Activated CD4-positive, alpha-beta T cell treated with anti-CD3 and anti-CD28 coated beads, Interleukin-2, amount 10 ng/mL, durations not matched to agents 7 days and 5 days (primary cell): ENCODE data around the gene TACO1. TPM values are rescaled to one million over a fixed set of nuclear protein-coding genes. Genes with fewer than 3 reads are reported as not detected.
A peak's percentile ranks its signal among the peaks of the same experiment; 100 is the strongest.

Experiments
- CTCF ChIA-PET: fragments of 350-600 bp; sonication (Branson Sonifier 250); formaldehyde crosslinking; loops from one replicate; lab custom pipeline; 2021; ENCODE audit warnings: antibody characterized with exemption; lab: Charles Lee
- POLR2A ChIA-PET: fragments of 350-600 bp; sonication (Branson Sonifier 250); formaldehyde crosslinking; loops from one replicate; lab custom pipeline; 2021; ENCODE audit warnings: antibody characterized with exemption; lab: Charles Lee
- DNase-seq: peaks from one replicate; pipeline ENCODE4 v3.0.0-alpha.2; 2020
- H3K27ac Mint-ChIP-seq: one replicate; pipeline ENCODE4 v1.8.0; 2021; ENCODE audit warnings: mild to moderate bottlenecking, moderate library complexity, mixed read lengths
- H3K27me3 Mint-ChIP-seq: one replicate; pipeline ENCODE4 v1.8.0; 2021; ENCODE audit warnings: mixed read lengths
- H3K36me3 Mint-ChIP-seq: one replicate; pipeline ENCODE4 v1.8.0; 2021; ENCODE audit warnings: low read depth, mixed read lengths
- H3K4me1 Mint-ChIP-seq: one replicate; pipeline ENCODE4 v1.8.0; 2021; ENCODE audit warnings: mixed read lengths
- H3K4me3 Mint-ChIP-seq: one replicate; pipeline ENCODE4 v1.8.0; 2021; ENCODE audit warnings: mild to moderate bottlenecking, moderate library complexity, mixed read lengths
- H3K9me3 Mint-ChIP-seq: one replicate; pipeline ENCODE4 v1.8.0; 2021; ENCODE audit warnings: mixed read lengths
- total RNA-seq, 2 experiments: library from RNA; stranded (reverse); gene quantifications; one replicate each; pipeline ENCODE4 v1.2.3, GENCODE V29; 2021

TACO1 gene
- total RNA-seq, 2 experiments from 2014 or later = 22.3 to 23.8 TPM

DNA sequence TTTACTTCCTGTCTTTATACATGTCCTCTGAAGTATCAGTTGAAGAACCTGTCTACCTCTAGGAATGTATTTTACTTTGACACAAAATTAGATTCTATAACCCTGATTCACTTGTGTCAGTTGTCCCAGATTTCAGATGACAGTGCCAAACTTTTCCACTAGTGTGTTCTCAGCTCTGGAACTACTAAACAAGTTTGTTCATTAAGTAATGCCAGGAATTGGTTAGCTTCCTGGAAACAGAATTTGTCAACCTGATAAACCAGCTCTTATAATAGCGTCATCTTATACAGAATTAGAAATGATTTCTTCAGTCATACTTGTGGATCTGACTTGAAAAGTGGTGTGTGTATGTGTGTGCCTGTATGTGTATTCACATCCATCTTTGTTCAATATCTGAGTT lies 28.9 kb downstream of the TACO1 start:
- CTCF ChIA-PET = interaction anchor here (0.6 to 1.8 kb wide), 4 partner anchors 10 to 91 kb away, joined by 3 to 8 read pairs (median 3); no protein-coding TSS in a partner anchor
- POLR2A ChIA-PET = no interaction called here
- Mint-ChIP-seq H3K27ac (no peak overlapping the region), H3K9me3 (no peaks in the 10 kb centered on the region), H3K27me3 (no peaks in the 10 kb centered on the region), H3K36me3 (peaks cover 18% of the 10 kb centered on the region), H3K4me1 (peaks cover 28% of the 10 kb centered on the region), H3K4me3 (no peak overlapping the region)
- DNase-seq = no peak

DNA sequence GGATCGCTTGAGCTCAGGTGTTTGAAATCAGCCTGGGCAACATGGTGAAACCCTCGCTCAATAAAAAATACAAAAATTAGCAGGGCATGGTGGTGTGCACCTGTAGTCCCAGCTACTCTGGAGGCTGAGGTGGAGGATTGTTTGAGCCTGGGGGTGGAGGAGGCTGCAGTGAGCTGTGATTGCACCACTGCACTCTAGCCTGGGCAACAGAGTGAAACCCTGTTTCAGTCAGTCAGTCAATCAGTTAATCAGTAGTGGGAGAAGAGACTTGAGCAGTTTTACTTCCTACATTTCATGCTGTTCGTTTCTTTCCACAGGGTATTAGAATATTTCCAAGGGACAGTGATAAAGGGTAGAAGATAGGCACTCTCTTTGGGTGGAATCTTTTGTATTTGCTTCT lies 30.4 kb downstream of the TACO1 start:
- no peaks in the 10 kb centered on the region for H3K9me3 Mint-ChIP-seq
- H3K27ac Mint-ChIP-seq = no peak overlapping the region
- H3K4me1 Mint-ChIP-seq = peaks cover 22% of the 10 kb centered on the region
- no peak for DNase-seq
- ChIA-PET CTCF (interaction anchor here (0.8 to 1.8 kb wide), 3 partner anchors 8 to 132 kb away, joined by 3 to 8 read pairs (median 3); no protein-coding TSS in a partner anchor), POLR2A (no interaction called here)
- H3K27me3 Mint-ChIP-seq = no peaks in the 10 kb centered on the region
- peaks cover 18% of the 10 kb centered on the region for H3K36me3 Mint-ChIP-seq
- no peak overlapping the region for H3K4me3 Mint-ChIP-seq

DNA sequence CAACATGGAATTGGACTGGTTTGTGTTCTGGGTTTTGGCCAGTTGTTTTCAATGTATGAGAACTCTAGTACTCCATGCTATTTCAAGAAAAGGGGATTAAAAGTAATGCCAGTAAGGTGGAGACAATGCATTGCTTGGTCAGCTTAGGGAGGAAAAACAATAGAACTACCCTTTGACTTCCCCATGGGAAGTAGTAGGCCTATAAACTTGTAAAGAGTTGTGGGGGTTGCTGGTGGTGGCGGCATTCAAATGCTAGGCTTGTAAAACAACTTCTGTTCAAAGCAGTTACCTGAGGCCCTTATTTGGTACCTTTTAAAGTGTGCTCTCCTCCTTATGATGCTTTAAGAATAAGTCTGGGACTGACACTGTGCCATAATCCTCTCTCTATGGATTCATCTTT lies 30.9 kb downstream of the TACO1 start:
- ChIA-PET CTCF (no interaction called here), POLR2A (no interaction called here)
- no peak for DNase-seq

DNA sequence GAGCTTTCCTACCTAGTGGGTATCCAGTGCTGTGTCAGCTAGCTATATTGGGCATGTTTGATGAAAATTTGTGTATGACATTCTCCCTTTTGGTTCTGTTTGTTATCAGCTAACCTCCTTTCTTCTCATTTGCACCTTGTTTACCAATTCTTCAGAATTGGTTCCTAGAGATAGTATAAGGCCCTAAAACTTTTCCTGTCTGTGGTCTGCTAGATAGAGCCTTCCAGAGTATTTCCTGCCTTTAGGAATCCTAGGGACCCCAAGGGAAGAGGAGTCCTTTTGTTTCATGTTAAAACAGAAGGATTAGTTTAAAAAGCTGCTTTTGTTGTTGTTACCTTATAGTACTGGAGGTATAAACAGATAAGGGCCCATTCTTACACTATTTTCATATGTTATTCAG lies 33.0 kb downstream of the TACO1 start:
- ChIA-PET CTCF (interaction anchor here (0.7 to 1.0 kb wide), 3 partner anchors 12 to 198 kb away, joined by 4 to 5 read pairs (median 4); partner anchors contain the start of gene MAP3K3), POLR2A (interaction anchor here (0.7 kb wide), 1 partner anchor 28 kb away, joined by 3 read pairs; no protein-coding TSS in a partner anchor)
- Mint-ChIP-seq H3K36me3 (peaks cover 26% of the 10 kb centered on the region), H3K27me3 (no peaks in the 10 kb centered on the region), H3K9me3 (no peaks in the 10 kb centered on the region), H3K4me3 (no peak overlapping the region), H3K27ac (no peak overlapping the region), H3K4me1 (peaks cover 14% of the 10 kb centered on the region)
- DNase-seq = no peak

More for the DNA sequence above, 30.9 kb downstream of the TACO1 start:
- Mint-ChIP-seq H3K4me1 (peaks cover 17% of the 10 kb centered on the region), H3K27me3 (no peaks in the 10 kb centered on the region), H3K36me3 (peaks cover 23% of the 10 kb centered on the region), H3K9me3 (no peaks in the 10 kb centered on the region), H3K4me3 (no peak overlapping the region), H3K27ac (no peak overlapping the region)

DNA sequence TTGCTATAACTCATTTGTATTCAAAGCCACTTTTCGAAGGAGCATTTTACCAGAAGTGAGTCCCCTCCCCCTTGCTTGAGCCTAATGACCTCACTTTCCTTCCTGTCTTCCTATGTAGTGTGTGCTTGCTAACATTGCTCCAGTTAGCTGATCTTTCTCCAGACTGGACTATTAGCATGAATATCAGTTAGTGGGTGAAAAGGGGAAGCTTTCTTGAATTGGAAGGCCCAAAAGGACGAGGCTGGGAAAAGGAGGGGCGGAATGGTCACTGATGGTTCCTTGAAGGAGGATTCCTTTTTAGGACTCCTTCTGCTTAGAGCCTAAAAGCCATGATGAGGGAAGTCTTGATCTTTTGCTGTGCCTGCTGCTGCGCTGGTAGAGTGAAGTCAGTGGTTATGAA lies 33.5 kb downstream of the TACO1 start:
- Mint-ChIP-seq H3K9me3 (no peaks in the 10 kb centered on the region), H3K4me1 (peaks cover 18% of the 10 kb centered on the region), H3K27me3 (no peaks in the 10 kb centered on the region), H3K27ac (no peak overlapping the region), H3K4me3 (no peak overlapping the region), H3K36me3 (peaks cover 28% of the 10 kb centered on the region)
- DNase-seq = no peak
- POLR2A ChIA-PET = interaction anchor here (0.7 kb wide), 1 partner anchor 28 kb away, joined by 3 read pairs; no protein-coding TSS in a partner anchor
- CTCF ChIA-PET = interaction anchor here (0.7 kb wide), 1 partner anchor 11 kb away, joined by 3 read pairs; no protein-coding TSS in a partner anchor

- ChIA-PET POLR2A (no interaction called here), CTCF (interaction anchor here (0.7 to 2.2 kb wide), 4 partner anchors 8 to 19 kb away, joined by 3 to 7 read pairs (median 4); no protein-coding TSS in a partner anchor)
- H3K27me3 Mint-ChIP-seq = no peaks in the 10 kb centered on the region
- peaks cover 21% of the 10 kb centered on the region for H3K4me1 Mint-ChIP-seq
- H3K4me3 Mint-ChIP-seq = no peak overlapping the region
- no peak for DNase-seq
- H3K36me3 Mint-ChIP-seq = peaks cover 22% of the 10 kb centered on the region
- H3K27ac Mint-ChIP-seq = no peak overlapping the region
- no peaks in the 10 kb centered on the region for H3K9me3 Mint-ChIP-seq
Observed at GRCh38 chr17:63634816-63635215, 34.1 kb downstream of the TACO1 start.

DNA sequence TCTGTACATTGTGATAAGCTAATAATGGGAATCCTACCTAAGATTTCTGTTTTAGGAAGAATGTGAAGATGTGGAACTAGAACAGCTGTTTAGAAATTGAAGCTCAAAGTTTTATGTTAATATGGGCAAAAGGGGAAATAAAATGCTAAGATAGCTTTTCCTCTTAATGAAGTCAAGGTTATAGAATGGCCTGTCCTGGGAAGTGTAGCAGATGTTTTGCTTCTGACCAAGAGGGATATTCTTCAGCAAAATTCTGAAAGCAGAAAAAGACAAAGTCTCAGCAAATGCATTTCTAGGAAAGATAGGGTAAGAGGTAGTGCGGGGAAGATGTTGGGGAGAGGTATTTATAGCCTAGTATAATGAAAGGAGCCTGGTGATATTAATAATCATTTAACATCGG lies 34.6 kb downstream of the TACO1 start:
- Mint-ChIP-seq H3K27ac (no peak overlapping the region), H3K9me3 (no peaks in the 10 kb centered on the region), H3K4me3 (no peak overlapping the region), H3K4me1 (peaks cover 21% of the 10 kb centered on the region), H3K27me3 (no peaks in the 10 kb centered on the region), H3K36me3 (peaks cover 22% of the 10 kb centered on the region)
- POLR2A ChIA-PET = no interaction called here
- no peak for DNase-seq
- CTCF ChIA-PET = interaction anchor here (0.7 to 2.2 kb wide), 3 partner anchors 8 to 19 kb away, joined by 3 to 7 read pairs (median 6); no protein-coding TSS in a partner anchor

DNA sequence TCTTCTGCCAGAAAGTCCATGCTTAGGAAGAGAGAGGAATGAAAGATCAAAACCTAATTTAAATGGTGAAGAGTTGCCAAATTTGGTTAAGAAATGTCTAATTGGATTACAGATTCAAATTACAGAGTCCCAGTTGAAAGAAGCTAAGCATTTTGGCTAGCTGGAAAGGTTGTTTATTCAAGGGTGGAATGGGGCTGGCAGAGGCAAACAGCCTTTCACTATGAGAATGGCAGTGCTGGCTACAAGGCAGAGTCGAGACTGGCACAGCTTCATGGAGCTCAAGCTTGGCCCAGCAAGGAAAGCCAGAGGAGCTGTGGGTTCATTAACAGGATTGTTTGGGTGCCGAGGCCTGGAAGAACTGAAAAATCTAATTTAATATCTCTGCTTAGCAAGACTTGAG lies 35.1 kb downstream of the TACO1 start:
- no peak overlapping the region for H3K27ac Mint-ChIP-seq
- ChIA-PET CTCF (interaction anchor here (0.6 to 2.2 kb wide), 4 partner anchors 10 to 86 kb away, joined by 3 to 7 read pairs (median 5); no protein-coding TSS in a partner anchor), POLR2A (no interaction called here)
- no peaks in the 10 kb centered on the region for H3K27me3 Mint-ChIP-seq
- H3K4me1 Mint-ChIP-seq = peaks cover 21% of the 10 kb centered on the region
- peaks cover 25% of the 10 kb centered on the region for H3K36me3 Mint-ChIP-seq
- no peak overlapping the region for H3K4me3 Mint-ChIP-seq
- no peaks in the 10 kb centered on the region for H3K9me3 Mint-ChIP-seq
- no peak for DNase-seq

GRCh38 chr17:63639125-63639524 lies 38.4 kb downstream of the TACO1 start:
- no peak for DNase-seq
- CTCF ChIA-PET = interaction anchor here (0.6 to 2.1 kb wide), 3 partner anchors 9 to 28 kb away, joined by 3 to 8 read pairs (median 3); no protein-coding TSS in a partner anchor
- peaks cover 14% of the 10 kb centered on the region for H3K4me1 Mint-ChIP-seq
- H3K27ac Mint-ChIP-seq = peak overlapping the region; percentile 58
- peaks cover 19% of the 10 kb centered on the region for H3K36me3 Mint-ChIP-seq
- no peak overlapping the region for H3K4me3 Mint-ChIP-seq
- POLR2A ChIA-PET = no interaction called here
- no peaks in the 10 kb centered on the region for H3K9me3 Mint-ChIP-seq
- no peaks in the 10 kb centered on the region for H3K27me3 Mint-ChIP-seq

GRCh38 chr17:63640038-63640437 lies 39.3 kb downstream of the TACO1 start:
- Mint-ChIP-seq H3K36me3 (peaks cover 20% of the 10 kb centered on the region), H3K4me1 (peaks cover 10% of the 10 kb centered on the region), H3K27ac (no peak overlapping the region), H3K9me3 (no peaks in the 10 kb centered on the region), H3K4me3 (no peak overlapping the region), H3K27me3 (no peaks in the 10 kb centered on the region)
- POLR2A ChIA-PET = interaction anchor here (0.6 kb wide), 1 partner anchor 163 kb away, joined by 7 read pairs; no protein-coding TSS in a partner anchor
- CTCF ChIA-PET = interaction anchor here (2.1 kb wide), 1 partner anchor 10 kb away, joined by 8 read pairs; no protein-coding TSS in a partner anchor
- DNase-seq = no peak

DNA sequence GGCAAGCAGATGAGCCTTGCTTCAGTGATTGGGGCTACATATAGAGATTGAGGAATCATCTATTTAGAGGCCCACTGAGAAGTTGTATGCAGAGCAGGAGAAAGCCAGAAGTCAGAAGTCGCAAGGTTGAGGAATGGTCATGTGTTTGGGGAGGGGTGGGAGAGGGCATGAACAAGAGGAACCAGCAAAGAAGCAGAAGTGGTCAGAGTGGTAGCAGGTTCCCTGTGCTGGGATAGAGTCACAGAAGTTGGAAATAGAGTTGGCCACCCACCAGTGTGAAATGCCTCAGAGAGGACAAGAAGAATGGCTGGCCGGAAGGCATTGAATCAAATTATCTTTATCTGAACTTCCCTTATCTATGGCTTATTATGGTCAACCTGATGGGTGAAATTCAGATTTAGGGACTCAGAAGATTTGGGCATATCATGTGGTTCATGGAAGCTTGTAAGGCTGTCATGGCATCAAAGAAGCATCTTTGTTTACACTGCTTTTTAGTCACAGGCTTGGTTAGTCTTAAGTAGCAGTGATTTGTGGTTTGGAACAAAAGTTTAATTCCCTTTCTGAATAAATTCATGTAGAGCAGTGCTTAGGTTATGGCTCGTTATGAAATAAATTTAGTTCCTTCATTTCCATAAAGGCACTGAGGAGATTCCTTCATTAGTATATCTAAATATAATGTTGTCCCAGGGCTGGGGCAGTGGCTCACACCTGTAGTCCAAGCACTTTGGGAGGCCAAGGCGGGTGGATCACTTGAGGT lies 41.2 kb downstream of the TACO1 start:
- peaks cover 14% of the 10 kb centered on the region for H3K4me1 Mint-ChIP-seq
- POLR2A ChIA-PET = no interaction called here
- H3K36me3 Mint-ChIP-seq = peaks cover 24% of the 10 kb centered on the region
- no peak overlapping the region for H3K27ac Mint-ChIP-seq
- no peaks in the 10 kb centered on the region for H3K9me3 Mint-ChIP-seq
- H3K27me3 Mint-ChIP-seq = no peaks in the 10 kb centered on the region
- no peak for DNase-seq
- no peak overlapping the region for H3K4me3 Mint-ChIP-seq
- CTCF ChIA-PET = interaction anchor here (0.6 to 1.4 kb wide), 3 partner anchors 19 to 1629 kb away, joined by 3 to 5 read pairs (median 3); no protein-coding TSS in a partner anchor

- CTCF ChIA-PET = no interaction called here
- Mint-ChIP-seq H3K9me3 (no peaks in the 10 kb centered on the region), H3K4me3 (no peak overlapping the region), H3K36me3 (peaks cover 38% of the 10 kb centered on the region), H3K27me3 (no peaks in the 10 kb centered on the region), H3K27ac (no peak overlapping the region), H3K4me1 (peaks cover 10% of the 10 kb centered on the region)
- POLR2A ChIA-PET = no interaction called here
- no peak for DNase-seq
Observed at GRCh38 chr17:63644846-63645245, 44.2 kb downstream of the TACO1 start.
